T-helper 2 cell treated with Interferon-gamma antibody and Interleukin-4, amounts not matched to agents 100 ng/mL and 5 ng/mL, for 36 hours (primary cell): ENCODE measurements around the gene MCTP2. TPM values are rescaled to one million over a fixed set of nuclear protein-coding genes. Genes with fewer than 3 reads are reported as not detected.

ENCODE experiments used
- intact Hi-C: fragments of 100-400 bp; cut with micrococcal nuclease; formaldehyde crosslinking; loops from one replicate; pipeline ENCODE4 v1.15.1; 2023
- total RNA-seq: library from RNA; stranded (reverse); gene quantifications from 2 replicates; pipeline ENCODE4 v1.2.3, GENCODE V29; 2022

The MCTP2 gene
- total RNA-seq, 1 donor from 2014 or later: 47.9 TPM

- intact Hi-C loops: no loop called here
Measured at GRCh38 chr15:94522125-94522524, 290.8 kb downstream of the MCTP2 start.

DNA sequence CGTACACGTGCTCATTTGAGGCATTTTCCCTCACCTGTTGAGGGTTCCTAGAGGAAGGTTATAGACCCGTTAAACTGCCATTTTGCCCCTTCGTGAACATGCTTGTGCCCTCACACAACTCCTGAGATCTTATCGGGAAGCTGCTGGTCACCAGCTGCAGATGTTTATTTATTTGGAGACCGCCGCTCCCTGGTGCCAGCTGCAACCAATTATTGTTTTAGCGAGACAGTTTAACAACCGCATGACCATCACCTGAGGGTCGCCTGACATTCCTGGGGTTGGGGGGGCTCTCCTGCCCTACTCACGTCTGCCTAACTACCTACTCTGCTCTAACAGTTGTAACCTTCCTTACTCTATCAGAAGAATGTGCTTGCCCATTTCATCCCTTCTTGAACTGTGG, 292.5 kb downstream of the MCTP2 start:
- intact Hi-C loops: no loop called here

GRCh38 chr15:94524565-94524964, 293.2 kb downstream of the MCTP2 start:
- intact Hi-C loops: no loop called here

DNA sequence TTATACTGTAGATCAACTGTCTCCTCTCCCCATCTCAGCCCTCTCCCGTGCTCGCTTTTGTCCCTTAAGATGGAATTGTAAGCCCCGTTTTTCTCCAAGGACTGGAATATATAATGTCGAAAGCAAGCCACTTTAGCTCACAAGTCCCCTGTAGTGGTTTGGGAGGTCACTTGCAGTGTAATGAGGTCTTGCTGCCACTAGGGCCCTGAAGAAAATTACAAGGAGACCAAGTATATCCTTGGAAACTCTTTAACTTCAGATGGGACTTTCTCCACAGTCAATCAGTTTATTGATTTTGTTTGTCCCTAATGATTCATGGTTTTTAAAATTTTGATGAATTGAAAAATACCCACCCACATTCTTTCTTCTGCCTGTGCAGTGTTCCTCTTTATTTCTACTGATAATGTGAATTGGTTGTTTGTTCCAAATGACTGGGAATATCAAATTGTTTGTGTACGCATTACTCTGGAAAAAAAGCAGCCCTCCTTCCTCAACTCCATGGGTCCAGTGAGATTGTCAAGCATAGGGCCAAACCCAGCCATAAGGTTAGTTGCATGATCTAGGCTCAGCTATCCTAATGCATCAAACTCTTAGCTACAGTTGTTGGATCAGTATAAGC, 294.8 kb downstream of the MCTP2 start:
- intact Hi-C loops: no loop called here

DNA sequence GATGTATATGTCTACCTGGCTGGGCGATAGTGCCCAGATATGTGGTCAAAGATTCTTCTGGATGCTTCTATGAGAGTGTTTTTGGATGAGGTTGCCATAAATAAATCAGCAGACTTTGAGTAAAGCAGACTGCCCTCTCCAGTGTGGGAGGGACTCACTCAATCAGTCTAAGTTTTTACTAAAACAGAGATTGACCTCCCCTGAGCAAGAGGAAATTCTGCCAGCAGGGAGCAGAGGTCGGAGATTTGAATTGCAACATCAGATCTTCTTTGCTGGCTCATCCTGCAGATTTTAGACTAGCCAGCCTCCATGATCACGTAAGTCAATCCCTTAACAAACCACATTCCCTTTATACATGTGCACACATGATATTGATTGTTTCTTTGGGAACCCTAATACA, 300.9 kb downstream of the MCTP2 start:
- intact Hi-C loops: no loop called here
